H1 (cell line): ENCODE results near the gene DENND6B. TPM values are rescaled to one million over a fixed set of nuclear protein-coding genes. Genes with fewer than 3 reads are reported as not detected.

ENCODE experiments used
- ATF3 ChIP-seq: IDR thresholded peaks from 2 replicates; pipeline ENCODE4 v1.6.1; 2011; ENCODE audit warnings: low read depth, mild to moderate bottlenecking, low read length; ENCODE audit not compliant: insufficient read depth
- CBX5 ChIP-seq: fragments of 300-800, 300-1000 bp; sonication (generic); IDR thresholded peaks from 2 replicates; pipeline ENCODE4 v1.7.1; 2016; ENCODE audit warnings: antibody characterized with exemption, low read length, low read depth
- FOSL1 ChIP-seq: IDR thresholded peaks from 2 replicates; pipeline ENCODE4 v1.6.1; 2011; ENCODE audit warnings: mild to moderate bottlenecking, low read depth, low read length, moderate library complexity; ENCODE audit not compliant: insufficient read depth
- KDM5A ChIP-seq: fragments of 200-600 bp; IDR thresholded peaks from 2 replicates; pipeline ENCODE4 v1.7.1; 2012; ENCODE audit warnings: mild to moderate bottlenecking, low read length, inconsistent platforms, mixed read lengths
- NRF1 ChIP-seq: IDR thresholded peaks from 2 replicates; pipeline ENCODE4 v1.6.1; 2011; ENCODE audit warnings: mild to moderate bottlenecking, low read depth, low read length, improper control_type of control experiment
- PHF8 ChIP-seq: fragments of 200-600 bp; sonication (generic); conservative IDR thresholded peaks from 2 replicates; pipeline ENCODE4 v1.7.1; 2012; ENCODE audit warnings: low read depth, mild to moderate bottlenecking, inconsistent platforms, low read length, moderate library complexity
- SP1 ChIP-seq: IDR thresholded peaks from 2 replicates; pipeline ENCODE4 v1.6.1; 2011; ENCODE audit warnings: low read depth, low read length
- YY1 ChIP-seq: IDR thresholded peaks from 2 replicates; pipeline ENCODE4 v1.6.1; 2011; ENCODE audit warnings: low read depth, mild to moderate bottlenecking, low read length
- polyA plus RNA-seq, 7 experiments: library from polyadenylated mRNA; depleted of rRNA in 3 of 7; stranded (reverse) in 5 of 7; unstranded in 2 of 7; fragments of >200 nt in 5 of 7; fragments of 200-250 nt in 2 of 7; gene quantifications; 1 replicate in 5 of 7; 2 replicates in 1 of 7; 4 replicates in 1 of 7; pipeline versions ENCODE4 v1.2.1 to v1.2.3, GENCODE V29; 2011 to 2013; ENCODE audit warnings: missing spikeins in 2 of 7, mixed read lengths in 2 of 7
- total RNA-seq: library from RNA; stranded (reverse); fragmentation: NEBNext Ultra II Directional; extraction: Animal tissue kit (Norgen Biotek cat#: 25700); gene quantifications from 2 replicates; pipeline ENCODE4 v1.2.1, GENCODE V29; 2021
- TF ChIP-seq, protein P1 (sequence below): fragments of 300-600 bp; sonication (generic); IDR thresholded peaks from 2 replicates; pipeline ENCODE4 v1.7.1; 2012; ENCODE audit warnings: low read length, moderate library complexity, mild to moderate bottlenecking, inconsistent platforms; ENCODE audit not compliant: insufficient replicate concordance
- TF ChIP-seq, protein P2 (sequence below): IDR thresholded peaks from 2 replicates; pipeline ENCODE4 v1.6.1; 2011; ENCODE audit warnings: low read length, improper control_type of control experiment

The DENND6B gene
- total and polyA plus RNA-seq, 2 of the 8 experiments (the other 6 are each of a cell fraction or from before 2014, with no cell fraction given) = 1.1 to 1.9 TPM

DNA sequence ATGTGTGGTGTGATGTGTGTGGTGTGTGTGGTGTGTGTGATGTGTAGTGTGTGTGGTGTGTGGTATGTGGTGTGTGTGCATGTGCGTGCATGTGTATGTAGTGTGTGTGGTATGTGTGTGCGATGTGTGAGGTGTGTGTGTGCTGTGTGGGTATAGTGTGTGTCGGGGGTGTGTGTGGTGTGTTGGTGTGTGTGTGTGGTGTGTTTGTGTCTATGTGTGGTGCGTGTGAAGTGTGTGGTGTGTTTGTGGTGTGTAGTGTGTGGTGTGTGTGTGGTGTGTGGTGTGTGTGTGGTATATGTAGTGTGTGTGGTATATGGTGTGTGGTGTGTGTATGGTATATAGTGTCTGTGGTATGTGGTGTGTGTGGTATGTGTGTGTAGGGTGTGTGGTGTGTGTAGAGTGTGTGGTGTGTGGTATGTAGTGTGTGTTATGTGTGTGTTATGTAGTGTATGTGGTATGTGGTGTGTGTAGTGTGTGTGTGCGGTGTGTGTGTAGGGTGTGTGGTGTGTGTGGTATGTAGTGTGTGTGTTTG lies 11.3 kb upstream of the DENND6B start (continued):
- TF ChIP-seq, protein P1, sequence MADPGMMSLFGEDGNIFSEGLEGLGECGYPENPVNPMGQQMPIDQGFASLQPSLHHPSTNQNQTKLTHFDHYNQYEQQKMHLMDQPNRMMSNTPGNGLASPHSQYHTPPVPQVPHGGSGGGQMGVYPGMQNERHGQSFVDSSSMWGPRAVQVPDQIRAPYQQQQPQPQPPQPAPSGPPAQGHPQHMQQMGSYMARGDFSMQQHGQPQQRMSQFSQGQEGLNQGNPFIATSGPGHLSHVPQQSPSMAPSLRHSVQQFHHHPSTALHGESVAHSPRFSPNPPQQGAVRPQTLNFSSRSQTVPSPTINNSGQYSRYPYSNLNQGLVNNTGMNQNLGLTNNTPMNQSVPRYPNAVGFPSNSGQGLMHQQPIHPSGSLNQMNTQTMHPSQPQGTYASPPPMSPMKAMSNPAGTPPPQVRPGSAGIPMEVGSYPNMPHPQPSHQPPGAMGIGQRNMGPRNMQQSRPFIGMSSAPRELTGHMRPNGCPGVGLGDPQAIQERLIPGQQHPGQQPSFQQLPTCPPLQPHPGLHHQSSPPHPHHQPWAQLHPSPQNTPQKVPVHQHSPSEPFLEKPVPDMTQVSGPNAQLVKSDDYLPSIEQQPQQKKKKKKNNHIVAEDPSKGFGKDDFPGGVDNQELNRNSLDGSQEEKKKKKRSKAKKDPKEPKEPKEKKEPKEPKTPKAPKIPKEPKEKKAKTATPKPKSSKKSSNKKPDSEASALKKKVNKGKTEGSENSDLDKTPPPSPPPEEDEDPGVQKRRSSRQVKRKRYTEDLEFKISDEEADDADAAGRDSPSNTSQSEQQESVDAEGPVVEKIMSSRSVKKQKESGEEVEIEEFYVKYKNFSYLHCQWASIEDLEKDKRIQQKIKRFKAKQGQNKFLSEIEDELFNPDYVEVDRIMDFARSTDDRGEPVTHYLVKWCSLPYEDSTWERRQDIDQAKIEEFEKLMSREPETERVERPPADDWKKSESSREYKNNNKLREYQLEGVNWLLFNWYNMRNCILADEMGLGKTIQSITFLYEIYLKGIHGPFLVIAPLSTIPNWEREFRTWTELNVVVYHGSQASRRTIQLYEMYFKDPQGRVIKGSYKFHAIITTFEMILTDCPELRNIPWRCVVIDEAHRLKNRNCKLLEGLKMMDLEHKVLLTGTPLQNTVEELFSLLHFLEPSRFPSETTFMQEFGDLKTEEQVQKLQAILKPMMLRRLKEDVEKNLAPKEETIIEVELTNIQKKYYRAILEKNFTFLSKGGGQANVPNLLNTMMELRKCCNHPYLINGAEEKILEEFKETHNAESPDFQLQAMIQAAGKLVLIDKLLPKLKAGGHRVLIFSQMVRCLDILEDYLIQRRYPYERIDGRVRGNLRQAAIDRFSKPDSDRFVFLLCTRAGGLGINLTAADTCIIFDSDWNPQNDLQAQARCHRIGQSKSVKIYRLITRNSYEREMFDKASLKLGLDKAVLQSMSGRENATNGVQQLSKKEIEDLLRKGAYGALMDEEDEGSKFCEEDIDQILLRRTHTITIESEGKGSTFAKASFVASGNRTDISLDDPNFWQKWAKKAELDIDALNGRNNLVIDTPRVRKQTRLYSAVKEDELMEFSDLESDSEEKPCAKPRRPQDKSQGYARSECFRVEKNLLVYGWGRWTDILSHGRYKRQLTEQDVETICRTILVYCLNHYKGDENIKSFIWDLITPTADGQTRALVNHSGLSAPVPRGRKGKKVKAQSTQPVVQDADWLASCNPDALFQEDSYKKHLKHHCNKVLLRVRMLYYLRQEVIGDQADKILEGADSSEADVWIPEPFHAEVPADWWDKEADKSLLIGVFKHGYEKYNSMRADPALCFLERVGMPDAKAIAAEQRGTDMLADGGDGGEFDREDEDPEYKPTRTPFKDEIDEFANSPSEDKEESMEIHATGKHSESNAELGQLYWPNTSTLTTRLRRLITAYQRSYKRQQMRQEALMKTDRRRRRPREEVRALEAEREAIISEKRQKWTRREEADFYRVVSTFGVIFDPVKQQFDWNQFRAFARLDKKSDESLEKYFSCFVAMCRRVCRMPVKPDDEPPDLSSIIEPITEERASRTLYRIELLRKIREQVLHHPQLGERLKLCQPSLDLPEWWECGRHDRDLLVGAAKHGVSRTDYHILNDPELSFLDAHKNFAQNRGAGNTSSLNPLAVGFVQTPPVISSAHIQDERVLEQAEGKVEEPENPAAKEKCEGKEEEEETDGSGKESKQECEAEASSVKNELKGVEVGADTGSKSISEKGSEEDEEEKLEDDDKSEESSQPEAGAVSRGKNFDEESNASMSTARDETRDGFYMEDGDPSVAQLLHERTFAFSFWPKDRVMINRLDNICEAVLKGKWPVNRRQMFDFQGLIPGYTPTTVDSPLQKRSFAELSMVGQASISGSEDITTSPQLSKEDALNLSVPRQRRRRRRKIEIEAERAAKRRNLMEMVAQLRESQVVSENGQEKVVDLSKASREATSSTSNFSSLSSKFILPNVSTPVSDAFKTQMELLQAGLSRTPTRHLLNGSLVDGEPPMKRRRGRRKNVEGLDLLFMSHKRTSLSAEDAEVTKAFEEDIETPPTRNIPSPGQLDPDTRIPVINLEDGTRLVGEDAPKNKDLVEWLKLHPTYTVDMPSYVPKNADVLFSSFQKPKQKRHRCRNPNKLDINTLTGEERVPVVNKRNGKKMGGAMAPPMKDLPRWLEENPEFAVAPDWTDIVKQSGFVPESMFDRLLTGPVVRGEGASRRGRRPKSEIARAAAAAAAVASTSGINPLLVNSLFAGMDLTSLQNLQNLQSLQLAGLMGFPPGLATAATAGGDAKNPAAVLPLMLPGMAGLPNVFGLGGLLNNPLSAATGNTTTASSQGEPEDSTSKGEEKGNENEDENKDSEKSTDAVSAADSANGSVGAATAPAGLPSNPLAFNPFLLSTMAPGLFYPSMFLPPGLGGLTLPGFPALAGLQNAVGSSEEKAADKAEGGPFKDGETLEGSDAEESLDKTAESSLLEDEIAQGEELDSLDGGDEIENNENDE = no peak
- TF ChIP-seq CBX5 (no peak), ATF3 (no peak), PHF8 (no peak), YY1 (no peak), KDM5A (no peak), SP1 (no peak), FOSL1 (no peak), NRF1 (no peak)
- TF ChIP-seq, protein P2, sequence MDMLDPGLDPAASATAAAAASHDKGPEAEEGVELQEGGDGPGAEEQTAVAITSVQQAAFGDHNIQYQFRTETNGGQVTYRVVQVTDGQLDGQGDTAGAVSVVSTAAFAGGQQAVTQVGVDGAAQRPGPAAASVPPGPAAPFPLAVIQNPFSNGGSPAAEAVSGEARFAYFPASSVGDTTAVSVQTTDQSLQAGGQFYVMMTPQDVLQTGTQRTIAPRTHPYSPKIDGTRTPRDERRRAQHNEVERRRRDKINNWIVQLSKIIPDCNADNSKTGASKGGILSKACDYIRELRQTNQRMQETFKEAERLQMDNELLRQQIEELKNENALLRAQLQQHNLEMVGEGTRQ = no peak
